ENCODE results near the gene EGF.
"Not testable (repeated sequence)": the region's sequence is repeated elsewhere in the genome, so short reads cannot be mapped to it uniquely, and the experiment has no call there.

The EGF gene

DNA sequence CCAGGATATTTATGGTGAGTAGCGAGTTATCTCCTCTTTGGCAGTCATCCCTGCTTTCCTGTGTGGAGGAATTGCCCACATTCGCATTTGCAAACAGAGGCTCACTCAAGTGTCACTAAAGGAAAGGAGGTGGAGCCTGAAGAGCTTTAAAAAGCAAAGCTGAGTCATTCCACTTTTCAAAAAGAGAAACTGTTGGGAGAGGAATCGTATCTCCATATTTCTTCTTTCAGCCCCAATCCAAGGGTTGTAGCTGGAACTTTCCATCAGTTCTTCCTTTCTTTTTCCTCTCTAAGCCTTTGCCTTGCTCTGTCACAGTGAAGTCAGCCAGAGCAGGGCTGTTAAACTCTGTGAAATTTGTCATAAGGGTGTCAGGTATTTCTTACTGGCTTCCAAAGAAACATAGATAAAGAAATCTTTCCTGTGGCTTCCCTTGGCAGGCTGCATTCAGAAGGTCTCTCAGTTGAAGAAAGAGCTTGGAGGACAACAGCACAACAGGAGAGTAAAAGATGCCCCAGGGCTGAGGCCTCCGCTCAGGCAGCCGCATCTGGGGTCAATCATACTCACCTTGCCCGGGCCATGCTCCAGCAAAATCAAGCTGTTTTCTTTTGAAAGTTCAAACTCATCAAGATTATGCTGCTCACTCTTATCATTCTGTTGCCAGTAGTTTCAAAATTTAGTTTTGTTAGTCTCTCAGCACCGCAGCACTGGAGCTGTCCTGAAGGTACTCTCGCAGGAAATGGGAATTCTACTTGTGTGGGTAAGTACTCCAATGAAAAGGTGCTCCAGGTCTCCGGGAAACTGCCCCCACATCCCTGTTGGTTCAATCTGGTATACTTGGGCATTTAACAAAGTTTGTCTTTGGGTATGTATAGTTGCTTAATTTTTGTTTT lies at the start of gene EGF:
EGF (plus strand) TSS at position 178 of the 890 bp plus-strand sequence; CDS start at position 631, 453 bp downstream.
- DNase-seq (ENCODE audit: low read depth), result no peak

DNA sequence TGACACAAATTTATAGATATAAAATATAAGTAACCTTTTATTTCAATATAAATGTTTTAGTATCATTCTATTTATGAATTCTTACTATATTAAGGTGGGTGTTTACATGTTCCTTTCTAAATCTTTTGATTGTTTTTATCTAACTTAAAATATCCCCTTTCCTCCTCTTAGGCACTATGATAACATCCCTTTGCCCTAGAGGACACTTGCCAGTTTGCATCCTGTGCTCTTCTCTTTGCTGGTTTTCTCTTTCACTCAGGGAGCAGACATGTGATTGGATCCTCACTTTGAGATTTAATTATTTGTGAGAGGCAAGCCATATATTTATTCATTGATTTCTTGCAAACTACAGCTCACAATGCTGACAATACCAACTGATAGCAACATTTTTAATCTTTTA lies 48.5 kb upstream of the EGF start:
- no peak for DNase-seq (ENCODE audit: low read depth)

DNA sequence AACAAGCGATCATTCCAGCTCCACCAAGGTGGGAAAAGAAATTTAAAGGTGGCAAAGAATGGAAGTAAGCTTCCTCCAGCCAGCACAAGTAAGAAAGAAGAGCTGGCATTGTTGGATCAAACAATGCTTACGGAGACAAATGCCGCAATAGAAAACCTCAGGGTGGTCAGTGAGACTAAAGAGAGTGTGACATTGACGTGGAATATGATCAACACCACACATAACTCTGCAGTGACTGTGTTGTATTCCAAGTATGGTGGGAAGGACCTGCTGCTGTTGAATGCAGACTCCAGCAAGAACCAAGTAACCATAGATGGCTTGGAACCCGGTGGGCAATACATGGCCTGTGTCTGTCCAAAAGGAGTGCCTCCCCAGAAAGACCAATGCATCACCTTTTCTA lies 42.6 kb upstream of the EGF start:
- no peak for DNase-seq (ENCODE audit: low read depth)

DNA sequence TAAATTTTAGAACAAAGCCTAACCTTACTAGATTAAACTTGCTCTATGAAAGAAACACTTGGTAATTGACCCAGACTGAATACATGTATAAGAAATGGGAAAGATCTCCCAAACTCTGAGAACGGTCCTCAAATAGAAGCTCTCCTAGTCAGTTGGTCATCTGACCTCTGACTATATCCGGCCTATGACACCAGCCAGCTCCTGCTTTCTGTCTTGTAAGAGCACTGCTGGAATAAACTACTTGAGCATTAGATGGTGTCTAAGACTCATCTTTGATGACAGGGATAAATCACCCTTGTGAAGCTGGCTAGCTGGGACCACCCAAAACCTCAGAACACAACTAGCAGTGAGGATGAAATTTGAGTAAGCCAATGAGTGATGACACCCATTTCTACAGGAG lies 40.6 kb upstream of the EGF start:
- DNase-seq (ENCODE audit: low read depth), result no peak

DNA sequence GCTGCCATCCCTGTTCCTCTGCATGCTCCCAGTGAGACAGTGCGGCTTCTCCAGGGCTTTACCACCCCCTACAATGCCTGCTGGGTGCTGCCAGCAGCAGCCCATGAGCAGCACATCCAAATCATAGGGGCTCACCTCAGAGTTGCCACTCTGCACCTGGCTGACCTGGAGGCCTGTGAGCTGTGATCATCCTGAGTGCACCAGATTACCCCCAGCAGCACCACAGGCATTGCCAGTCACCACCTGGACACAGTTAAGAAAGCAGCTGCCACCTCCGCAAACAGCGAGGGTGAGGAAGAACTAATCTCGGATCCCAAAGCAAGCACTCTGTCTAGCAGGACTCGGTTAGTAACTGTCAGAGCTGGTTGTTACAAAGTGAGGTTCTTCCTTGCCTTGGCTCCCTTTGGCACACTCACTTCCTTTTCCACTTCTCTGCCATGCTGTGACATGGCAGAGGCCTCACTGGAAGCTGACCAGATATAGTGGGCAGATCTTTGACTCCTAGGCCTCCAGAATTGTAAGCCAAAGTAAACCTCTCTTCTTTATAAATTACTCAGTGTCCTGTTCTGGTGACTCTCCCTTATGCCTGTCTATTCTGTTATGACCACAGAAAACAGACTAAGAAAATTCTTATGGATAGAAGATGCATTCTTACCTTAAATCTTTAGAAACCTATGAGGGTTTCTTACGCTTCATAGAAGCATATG lies 39.6 kb upstream of the EGF start:
- no peak for DNase-seq (ENCODE audit: low read depth)

DNA sequence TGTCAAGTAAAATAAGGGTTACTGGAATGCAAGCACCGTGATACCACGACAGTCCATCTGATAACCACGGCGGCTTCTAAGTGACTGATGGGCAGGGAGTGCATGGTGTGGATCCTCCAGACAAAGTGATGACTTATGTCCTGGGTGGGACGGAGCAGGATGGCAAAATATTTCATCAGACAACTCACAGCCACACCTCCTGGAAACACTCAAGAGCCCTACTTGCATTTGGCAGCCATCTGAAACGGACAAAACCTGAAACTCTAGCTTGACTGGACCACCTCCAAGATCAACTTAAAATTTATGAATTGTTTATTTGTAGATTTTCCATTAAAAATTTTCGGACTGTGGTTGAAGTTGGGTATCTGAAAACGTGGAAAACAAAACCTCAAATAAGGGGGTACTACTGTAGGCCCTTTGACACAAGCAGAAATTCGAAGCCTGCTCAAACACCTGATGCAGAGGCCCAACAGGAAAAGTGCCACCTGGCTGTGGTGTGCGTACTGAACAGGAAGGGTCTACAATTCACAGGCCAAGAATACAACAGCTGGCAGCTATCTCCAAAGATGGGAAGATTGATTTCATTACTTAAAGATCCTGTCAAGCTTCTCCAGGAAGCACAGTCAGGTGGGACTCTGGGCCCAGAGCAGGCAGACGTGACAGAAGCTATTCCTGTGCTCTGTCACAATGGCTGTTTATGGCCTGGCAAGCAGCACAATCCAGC lies 38.7 kb upstream of the EGF start:
- DNase-seq (ENCODE audit: low read depth), result no peak

DNA sequence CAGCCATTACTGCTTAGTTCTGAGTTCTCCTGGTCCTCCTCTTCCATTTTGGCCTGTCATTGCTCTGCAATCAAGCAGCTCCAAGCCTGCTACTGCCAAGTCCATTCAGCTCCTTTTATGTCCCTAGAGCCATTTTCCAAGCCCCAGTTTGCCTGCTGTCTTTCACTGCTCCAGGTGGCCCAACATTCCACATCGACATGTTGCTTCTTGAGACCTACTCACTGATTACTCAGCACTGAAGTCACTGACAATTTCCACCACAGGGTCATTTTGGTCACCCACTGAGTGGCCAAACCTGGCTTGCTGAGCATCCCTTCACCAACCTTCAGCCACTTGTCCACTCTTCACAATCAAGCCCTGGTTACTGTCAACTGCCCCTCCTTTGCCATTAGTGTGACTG lies 37.6 kb upstream of the EGF start:
- DNase-seq (ENCODE audit: low read depth), result no peak

DNA sequence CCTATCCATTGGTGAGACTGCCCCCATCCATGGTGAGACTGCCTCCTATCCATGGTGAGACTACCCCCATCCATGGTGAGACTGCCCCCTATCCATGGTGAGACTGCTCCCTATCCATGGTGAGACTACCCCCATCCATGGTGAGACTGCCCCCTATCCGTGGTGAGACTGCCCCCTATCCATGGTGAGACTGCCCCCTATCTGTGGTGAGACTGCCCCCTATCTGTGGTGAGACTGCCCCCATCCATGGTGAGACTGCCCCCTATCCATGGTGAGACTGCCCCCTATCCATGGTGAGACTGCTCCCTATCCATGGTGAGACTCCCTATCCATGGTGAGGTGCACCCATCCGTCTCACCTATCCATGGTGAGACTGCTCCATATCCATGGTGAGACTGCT lies 37.1 kb upstream of the EGF start:
- DNase-seq (ENCODE audit: low read depth), result not testable (repeated sequence)

DNA sequence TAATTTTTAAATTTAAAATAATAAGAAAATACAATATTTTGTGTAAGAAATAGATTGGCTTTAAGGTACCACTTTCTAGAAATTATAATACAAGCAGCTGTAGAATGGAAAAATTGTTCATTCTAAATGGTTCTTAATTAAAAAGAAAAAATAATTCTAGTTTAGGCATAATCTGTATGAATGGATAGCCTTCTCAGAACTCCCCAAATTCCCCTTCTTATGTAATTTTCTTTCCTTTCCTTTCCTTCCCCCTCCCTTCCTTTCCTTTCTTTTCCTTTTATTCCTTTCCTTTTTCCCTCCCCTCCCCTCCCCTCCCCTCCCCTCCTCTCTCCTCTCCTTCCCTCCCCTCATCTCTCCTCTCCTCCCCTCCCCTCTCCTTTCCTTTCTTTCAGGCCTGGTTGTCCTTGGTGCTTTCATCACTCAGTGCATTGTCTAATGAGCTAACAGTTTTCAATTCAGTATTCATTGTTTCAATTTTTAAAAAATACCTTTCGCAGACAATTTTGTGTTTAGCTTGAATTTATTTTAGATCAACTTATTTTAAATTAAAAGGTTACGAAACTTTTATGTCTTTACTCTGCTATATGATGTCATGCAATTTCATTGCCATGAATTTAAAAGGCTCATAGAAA lies 35.9 kb upstream of the EGF start:
- DNase-seq (ENCODE audit: low read depth), result no peak

DNA sequence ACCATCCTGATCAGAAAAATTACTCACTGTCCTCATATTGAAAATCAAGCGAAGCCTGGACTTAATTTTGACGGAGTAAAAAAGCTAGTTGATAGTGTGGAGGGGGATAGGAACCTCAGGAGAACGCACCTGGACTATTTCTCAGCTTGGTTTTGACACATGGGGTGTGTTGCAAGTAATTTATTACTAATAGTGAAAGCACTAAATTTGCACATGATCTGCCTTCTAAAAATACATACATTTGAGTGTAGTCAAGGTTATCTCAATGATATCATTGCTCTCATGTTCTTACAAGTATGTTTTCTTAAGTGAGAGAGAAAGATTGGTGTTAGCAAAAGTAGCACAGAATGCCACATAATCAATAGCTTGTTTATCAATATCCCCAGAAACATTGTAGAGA lies 35.3 kb upstream of the EGF start:
- no peak for DNase-seq (ENCODE audit: low read depth)

DNA sequence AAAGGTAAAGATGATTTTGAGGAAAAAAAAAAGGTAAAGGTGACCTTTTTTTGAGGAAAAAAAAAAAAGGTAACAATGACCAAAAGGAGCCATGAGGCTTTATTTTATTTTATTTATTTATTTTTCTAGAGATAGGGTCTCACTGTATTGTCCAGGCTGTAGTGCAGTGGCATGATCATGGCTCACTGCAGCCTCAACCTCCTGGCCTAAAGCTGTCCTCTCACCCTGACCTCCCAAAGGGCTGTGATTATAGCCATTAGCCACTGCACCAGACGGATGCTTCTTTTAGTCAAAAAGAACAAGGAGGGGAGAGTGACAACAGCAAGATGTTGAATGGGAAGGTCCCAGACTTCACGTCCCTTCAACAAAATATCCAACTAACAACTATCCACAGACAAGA lies 34.3 kb upstream of the EGF start:
- DNase-seq (ENCODE audit: low read depth), result no peak

DNA sequence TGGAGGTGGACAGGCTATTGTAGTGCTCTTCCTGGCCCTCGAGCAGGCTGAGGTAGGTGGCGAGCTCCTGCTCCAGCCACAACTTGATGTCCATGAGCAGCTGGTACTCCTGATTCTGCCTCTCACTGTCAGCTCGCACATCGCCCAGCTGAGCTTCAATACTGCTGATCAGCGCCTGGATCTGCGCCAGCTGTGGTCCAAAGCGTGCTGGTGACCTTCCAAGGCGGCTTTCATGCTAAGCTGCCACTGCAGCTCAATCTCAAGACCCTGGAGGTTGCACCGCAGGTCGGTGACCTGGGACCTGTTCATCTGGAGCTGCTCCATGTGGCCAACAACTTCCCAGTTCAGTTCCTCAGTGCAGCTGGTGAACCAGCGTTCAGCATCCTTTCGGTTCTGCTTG lies 33.6 kb upstream of the EGF start:
- DNase-seq (ENCODE audit: low read depth), result no peak

DNA sequence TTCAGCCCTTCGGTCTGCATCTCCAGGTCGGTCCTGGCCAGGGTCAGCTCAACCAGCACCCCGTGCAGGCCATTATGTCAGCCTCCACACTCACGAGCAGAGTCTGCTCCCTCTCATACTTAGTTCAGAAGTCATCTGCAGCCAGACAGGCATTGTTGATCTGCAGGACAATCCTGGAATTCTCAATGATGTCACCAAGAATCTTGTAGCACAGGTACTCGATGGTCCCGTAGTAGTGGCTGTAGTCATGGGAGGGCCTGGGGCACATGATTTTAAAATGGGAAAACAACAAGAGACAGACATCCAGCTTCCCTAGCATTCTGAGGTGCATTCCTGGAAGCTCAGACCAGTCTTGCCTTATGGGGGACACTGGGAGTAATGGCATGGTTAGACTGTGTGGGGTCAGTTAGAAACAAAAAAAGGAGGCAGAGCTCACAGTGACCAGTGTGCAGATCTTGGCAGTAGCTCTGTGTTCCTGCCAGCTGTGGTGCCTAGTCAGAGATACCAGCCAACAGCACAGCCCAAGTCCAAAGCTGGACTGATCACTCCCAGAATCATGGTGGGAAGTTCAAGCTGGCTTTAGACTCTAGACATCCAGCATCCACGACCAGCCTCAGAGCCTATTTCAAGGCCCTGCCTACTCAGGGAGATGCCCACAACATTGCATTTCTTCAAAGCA lies 32.9 kb upstream of the EGF start:
- DNase-seq (ENCODE audit: low read depth), result no peak

DNA sequence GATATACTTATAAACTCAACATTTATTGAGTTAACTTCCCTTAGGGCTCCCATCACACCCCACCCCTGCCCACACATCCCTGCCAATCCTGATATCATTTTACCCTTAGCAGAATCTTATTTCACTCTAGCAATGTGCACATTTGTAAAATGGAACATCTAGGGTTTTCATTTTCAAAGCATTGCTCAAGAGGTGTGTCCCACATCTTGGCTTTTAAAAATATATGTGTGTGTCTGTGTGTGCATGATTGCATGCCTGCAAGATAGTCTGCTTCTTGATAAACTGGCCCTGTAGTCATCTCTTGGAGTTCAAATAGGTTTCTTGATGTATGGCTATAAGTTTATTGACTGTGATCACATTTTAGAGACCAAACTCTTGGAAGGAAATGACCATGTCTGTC lies 26.4 kb upstream of the EGF start:
- DNase-seq (ENCODE audit: low read depth), result no peak

DNA sequence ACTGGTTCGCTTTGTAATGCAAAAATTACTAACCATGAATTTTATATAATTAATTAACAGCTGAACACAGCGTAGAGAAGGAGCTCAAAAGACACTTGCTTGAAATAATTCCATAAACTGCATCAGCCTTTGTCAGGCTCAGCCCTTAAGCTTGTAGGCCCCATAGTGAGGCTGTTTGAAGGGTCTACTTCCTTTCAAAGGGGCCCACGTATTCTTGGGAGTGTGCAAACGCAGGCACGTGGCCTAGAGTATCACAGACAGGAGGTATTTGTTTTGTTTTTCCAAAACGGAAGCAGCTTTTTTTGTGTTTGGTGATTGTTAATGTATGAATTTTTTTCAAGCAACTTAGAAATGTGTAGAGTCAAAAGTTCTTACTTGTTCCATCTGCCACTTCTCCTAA lies 25.6 kb upstream of the EGF start:
- no peak for DNase-seq (ENCODE audit: low read depth)

DNA sequence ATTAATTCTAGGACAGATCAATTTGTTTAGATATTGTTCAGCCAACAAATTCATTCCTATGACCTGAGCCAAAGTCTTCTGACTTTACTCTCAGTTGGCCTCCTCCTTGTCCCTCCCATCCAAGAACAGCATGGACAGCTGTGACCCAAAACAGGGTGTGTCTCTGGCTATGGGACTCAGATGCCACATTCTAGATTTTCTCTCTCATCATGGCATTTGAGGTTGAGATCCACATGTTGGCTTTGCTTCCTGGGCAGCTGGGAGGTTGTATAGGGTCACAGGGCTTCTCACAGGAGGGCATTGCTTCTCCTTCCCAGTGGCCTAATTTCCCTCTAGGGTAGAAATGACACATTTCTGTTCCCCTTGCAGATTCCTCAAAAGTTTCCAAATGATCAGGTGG lies 22.6 kb upstream of the EGF start:
- DNase-seq (ENCODE audit: low read depth), result no peak

DNA sequence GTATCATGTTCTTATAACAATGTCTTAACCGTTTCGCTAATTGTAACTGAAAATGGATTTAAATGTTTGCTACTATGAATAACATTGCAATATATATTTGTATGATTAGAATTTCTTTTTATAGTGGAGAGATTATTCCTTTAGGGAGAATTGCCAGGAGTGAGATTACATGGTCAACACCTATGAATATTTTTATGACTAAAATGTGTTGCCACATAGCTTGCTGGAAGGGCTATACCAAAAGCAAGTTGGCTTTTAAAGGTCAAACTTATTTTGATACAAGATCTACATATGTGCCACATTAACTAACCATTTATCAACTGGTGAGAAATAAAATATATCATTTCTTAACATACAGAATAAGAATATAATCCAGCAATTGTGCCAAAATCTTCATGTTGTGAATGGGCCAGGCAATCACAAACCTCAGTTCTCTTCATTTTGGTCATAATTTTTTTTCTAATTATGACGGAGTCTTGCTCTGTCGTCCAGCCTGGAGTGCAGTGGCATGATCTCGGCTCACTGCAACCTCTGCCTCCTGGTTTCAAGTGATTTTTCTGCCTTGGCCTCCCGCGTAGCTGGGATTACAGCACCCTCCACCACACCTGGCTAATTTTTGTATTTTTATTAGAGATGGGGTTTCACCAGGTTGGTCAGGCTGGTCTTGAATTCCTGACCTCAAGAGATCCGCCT lies 10.0 kb upstream of the EGF start:
- DNase-seq (ENCODE audit: low read depth), result no peak

DNA sequence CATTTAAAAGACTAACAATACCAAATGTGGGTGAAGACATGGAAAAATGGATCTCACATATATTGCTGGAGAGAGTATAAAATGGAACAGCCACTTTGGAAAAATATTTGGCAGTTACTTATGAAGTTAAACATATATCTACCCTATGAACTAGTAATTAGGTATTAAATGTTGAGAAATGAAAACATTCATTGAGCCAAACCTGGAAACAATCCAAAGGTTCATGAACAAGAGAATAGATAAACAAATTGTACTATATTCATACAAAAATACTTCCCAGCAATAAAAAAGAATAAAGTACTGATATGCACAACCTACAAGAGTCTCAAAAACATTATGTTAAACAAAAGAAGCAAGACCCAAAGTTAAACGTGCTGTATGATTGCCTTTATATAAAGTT lies 4.0 kb upstream of the EGF start:
- DNase-seq (ENCODE audit: low read depth), result no peak

DNA sequence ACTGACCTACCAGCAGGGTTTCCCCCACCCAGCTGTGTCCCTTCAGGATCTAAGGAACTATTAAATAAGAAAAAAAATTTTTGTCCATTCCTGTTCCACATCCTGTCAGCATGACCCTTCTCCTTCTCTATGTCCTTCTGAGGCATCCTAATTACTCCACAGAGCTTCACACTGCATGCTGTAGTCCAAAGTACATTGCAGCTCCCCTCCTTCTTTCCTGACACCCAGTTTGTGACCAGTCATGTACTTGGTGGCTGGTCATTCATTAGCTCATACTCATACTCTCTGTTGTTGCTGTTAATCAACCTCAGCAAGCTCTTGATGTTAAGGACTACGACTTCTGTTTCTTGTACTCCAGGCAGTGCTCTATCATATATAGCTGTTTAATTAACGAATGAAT lies 2.4 kb upstream of the EGF start:
- DNase-seq (ENCODE audit: low read depth), result no peak

DNA sequence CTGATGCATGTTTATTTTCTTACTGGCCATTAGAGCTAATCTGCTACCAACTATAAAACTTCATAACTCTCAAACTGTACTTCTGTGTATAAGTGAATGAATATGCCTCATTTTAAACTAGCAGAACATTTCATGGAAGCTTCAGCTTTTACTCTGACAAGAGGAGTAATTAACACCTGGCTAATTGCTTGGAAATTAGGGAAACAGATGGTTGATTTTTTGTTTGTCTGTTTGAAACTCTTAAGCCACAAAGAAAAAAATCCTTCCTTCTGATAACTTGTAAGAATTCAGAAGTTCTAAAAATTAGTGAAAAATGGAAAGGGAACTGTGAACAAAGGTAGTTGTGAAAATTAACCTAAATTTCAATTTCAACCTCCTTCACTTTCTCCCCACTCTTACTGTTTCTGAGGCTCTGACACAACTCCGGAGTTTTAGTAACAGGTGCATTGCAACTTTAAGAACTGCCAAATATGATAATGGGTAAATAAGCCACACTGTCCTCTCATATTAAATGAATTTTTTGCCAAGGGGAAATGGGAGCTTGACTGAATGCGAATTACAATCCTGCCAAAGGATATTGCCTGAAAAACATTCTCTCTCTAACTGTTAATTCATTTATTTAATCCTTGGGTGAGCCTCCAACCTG lies 1.0 kb downstream of the EGF start:
- DNase-seq (ENCODE audit: low read depth), result no peak

DNA sequence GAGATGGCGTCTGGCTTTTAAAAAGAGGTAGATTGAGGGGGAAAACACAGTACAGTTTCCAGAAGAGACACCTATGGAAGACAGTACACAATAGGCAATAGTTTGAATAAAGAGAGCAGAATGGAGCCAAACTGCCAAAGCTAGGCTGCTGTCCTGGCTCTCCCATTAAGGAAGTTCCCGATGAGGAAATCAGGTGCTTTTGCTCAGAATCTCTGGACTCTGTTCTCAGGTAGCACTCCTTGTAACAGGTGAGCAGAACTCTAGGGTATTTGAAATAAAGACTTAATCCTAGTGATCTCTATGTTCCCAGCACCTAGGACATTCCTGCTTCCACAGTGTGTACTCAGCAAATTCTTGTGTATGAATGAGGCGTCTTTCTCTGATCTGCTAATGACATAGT lies 1.6 kb downstream of the EGF start:
- DNase-seq (ENCODE audit: low read depth), result no peak

All from T-helper 22 cell (primary cell).